ENCODE data around the gene GOLGB1. TPM values are rescaled to one million over a fixed set of nuclear protein-coding genes. Genes with fewer than 3 reads are reported as not detected.

GOLGB1 gene
- total and polyA plus RNA-seq, 2 experiments from 2014 or later: 32.6 to 54.3 TPM

DNA sequence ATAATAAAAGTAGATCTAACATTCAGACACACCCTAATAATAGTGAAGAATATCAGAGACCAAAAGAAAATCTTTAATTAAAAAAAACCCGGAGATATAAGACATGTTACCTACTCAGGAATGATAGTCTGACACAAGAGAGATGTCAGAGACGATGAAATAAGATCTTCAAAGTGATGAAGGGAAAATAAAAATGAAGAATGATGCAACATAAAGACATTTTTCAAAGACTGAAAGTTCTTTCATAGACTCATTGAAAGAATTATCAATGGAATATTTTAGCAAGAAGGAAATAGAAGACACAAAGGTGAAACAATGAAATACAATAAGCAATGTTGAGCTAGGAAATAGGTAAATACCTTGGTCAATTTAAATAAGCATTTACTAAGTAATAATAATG lies 108.4 kb downstream of the GOLGB1 start:
- H3K36me3 ChIP-seq (ENCODE audit: low read depth): peaks cover 6% of the 10 kb centered on the region; the same call in 1 of the 2 replicates
- no peak overlapping the region for H3K9ac ChIP-seq
- no peak overlapping the region for H3K4me3 ChIP-seq
- no peaks in the 10 kb centered on the region for H3F3A ChIP-seq (ENCODE audit: insufficient read depth)
- no peak overlapping the region for H3K4me2 ChIP-seq (ENCODE audit: unreplicated experiment)
- H2AFZ ChIP-seq: no peak overlapping the region
- H3K79me2 ChIP-seq (ENCODE audit: insufficient read depth): no peaks in the 10 kb centered on the region
- DNase-seq: no peak
- TF ChIP-seq EZH2 (IDR thresholded peaks at IDR 0.05; ENCODE audit: insufficient read depth, poor library complexity, severe bottlenecking) (no peak), EZH2phosphoT487 (IDR thresholded peaks at IDR 0.05; ENCODE audit: insufficient read depth, low read depth) (no peak)
- in situ Hi-C loops (cut with MboI): no loop called here
- H3K9me2 ChIP-seq (ENCODE audit: insufficient read depth): no peaks in the 10 kb centered on the region
- no peaks in the 10 kb centered on the region for H3K4me1 ChIP-seq (ENCODE audit: insufficient read depth)
- 74 to 88% methylated on average over 2 of the region's 2 CpGs for WGBS, 2 experiments (ENCODE audit: low coverage in 1 of 2, low lambda C conversion rate in 2 of 2, missing lambda C conversion rate in 2 of 2)
- no peaks in the 10 kb centered on the region for H4K20me1 ChIP-seq (ENCODE audit: insufficient read depth)
- no peaks in the 10 kb centered on the region for H3K9me3 ChIP-seq (ENCODE audit: low read depth)
- H3K27me3 ChIP-seq (replicated peaks; ENCODE audit: insufficient read depth): no peaks in the 10 kb centered on the region
- H3K27ac ChIP-seq: no peak overlapping the region

DNA sequence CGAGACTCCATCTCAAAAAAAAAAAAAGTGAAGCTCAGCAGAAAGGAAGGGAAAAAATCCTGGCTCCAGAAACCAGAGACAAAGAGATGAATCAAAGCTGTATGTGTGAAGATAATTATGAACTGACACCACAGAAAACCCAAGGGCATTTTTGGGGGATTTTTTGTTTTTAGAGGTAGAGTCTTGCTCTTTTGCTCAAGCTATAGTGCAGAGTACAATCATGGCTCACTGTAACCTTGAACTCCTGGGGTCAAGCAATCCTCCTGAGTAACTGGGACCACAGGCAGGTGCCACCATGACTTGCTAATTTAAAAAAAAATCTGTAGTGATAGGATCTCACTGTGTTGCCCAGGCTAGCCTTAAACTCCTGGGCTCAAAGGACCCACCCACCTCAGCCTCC lies 111.6 kb downstream of the GOLGB1 start:
- Histone ChIP-seq H2AFZ (no peak overlapping the region), H3K9me3 (ENCODE audit: low read depth) (no peaks in the 10 kb centered on the region), H3K4me2 (ENCODE audit: unreplicated experiment) (no peak overlapping the region), H3K4me1 (ENCODE audit: insufficient read depth) (no peaks in the 10 kb centered on the region), H3K79me2 (ENCODE audit: insufficient read depth) (no peaks in the 10 kb centered on the region), H4K20me1 (ENCODE audit: insufficient read depth) (no peaks in the 10 kb centered on the region), H3K27me3 (replicated peaks; ENCODE audit: insufficient read depth) (no peaks in the 10 kb centered on the region), H3F3A (ENCODE audit: insufficient read depth) (no peaks in the 10 kb centered on the region), H3K36me3 (ENCODE audit: low read depth) (peaks cover 6% of the 10 kb centered on the region; the same call in 1 of the 2 replicates), H3K9me2 (ENCODE audit: insufficient read depth) (no peaks in the 10 kb centered on the region), H3K27ac (no peak overlapping the region), H3K9ac (no peak overlapping the region), H3K4me3 (no peak overlapping the region)
- 56 to 95% methylated on average over 1 of the region's 1 CpG for WGBS, 2 experiments (ENCODE audit: low coverage in 1 of 2, low lambda C conversion rate in 2 of 2, missing lambda C conversion rate in 2 of 2)
- in situ Hi-C loops (cut with MboI): no loop called here
- no peak for DNase-seq
- TF ChIP-seq EZH2phosphoT487 (IDR thresholded peaks at IDR 0.05; ENCODE audit: insufficient read depth, low read depth) (no peak), EZH2 (IDR thresholded peaks at IDR 0.05; ENCODE audit: insufficient read depth, poor library complexity, severe bottlenecking) (no peak)

GRCh38 chr3:121630355-121630754 lies 119.2 kb downstream of the GOLGB1 start:
- WGBS, 2 experiments (ENCODE audit: low coverage in 1 of 2, low lambda C conversion rate in 2 of 2, missing lambda C conversion rate in 2 of 2): 95 to 97% methylated on average over 1 of the region's 1 CpG
- no peaks in the 10 kb centered on the region for H3K4me1 ChIP-seq (ENCODE audit: insufficient read depth)
- H3K4me2 ChIP-seq (ENCODE audit: unreplicated experiment): no peak overlapping the region
- no peaks in the 10 kb centered on the region for H3K9me3 ChIP-seq (ENCODE audit: low read depth)
- H3F3A ChIP-seq (ENCODE audit: insufficient read depth): no peaks in the 10 kb centered on the region
- in situ Hi-C loops (cut with MboI): no loop called here
- no peaks in the 10 kb centered on the region for H4K20me1 ChIP-seq (ENCODE audit: insufficient read depth)
- H2AFZ ChIP-seq: no peak overlapping the region
- H3K4me3 ChIP-seq: no peak overlapping the region
- H3K79me2 ChIP-seq (ENCODE audit: insufficient read depth): no peaks in the 10 kb centered on the region
- no peaks in the 10 kb centered on the region for H3K27me3 ChIP-seq (replicated peaks; ENCODE audit: insufficient read depth)
- H3K27ac ChIP-seq: no peak overlapping the region
- TF ChIP-seq EZH2phosphoT487 (IDR thresholded peaks at IDR 0.05; ENCODE audit: insufficient read depth, low read depth) (no peak), EZH2 (IDR thresholded peaks at IDR 0.05; ENCODE audit: insufficient read depth, poor library complexity, severe bottlenecking) (no peak)
- H3K36me3 ChIP-seq (ENCODE audit: low read depth): no peaks in the 10 kb centered on the region
- no peak overlapping the region for H3K9ac ChIP-seq
- H3K9me2 ChIP-seq (ENCODE audit: insufficient read depth): no peaks in the 10 kb centered on the region
- DNase-seq: no peak

GRCh38 chr3:121629601-121630000 lies 119.9 kb downstream of the GOLGB1 start:
- Histone ChIP-seq H3K27me3 (replicated peaks; ENCODE audit: insufficient read depth) (no peaks in the 10 kb centered on the region), H3K4me2 (ENCODE audit: unreplicated experiment) (no peak overlapping the region), H4K20me1 (ENCODE audit: insufficient read depth) (no peaks in the 10 kb centered on the region), H3K4me1 (ENCODE audit: insufficient read depth) (no peaks in the 10 kb centered on the region), H3K9me3 (ENCODE audit: low read depth) (no peaks in the 10 kb centered on the region), H3F3A (ENCODE audit: insufficient read depth) (no peaks in the 10 kb centered on the region), H3K9me2 (ENCODE audit: insufficient read depth) (no peaks in the 10 kb centered on the region), H3K27ac (no peak overlapping the region), H2AFZ (no peak overlapping the region), H3K36me3 (ENCODE audit: low read depth) (no peaks in the 10 kb centered on the region), H3K79me2 (ENCODE audit: insufficient read depth) (no peaks in the 10 kb centered on the region), H3K4me3 (no peak overlapping the region), H3K9ac (no peak overlapping the region)
- 61 to 68% methylated on average over 6 of the region's 6 CpGs for WGBS, 2 experiments (ENCODE audit: low coverage in 1 of 2, low lambda C conversion rate in 2 of 2, missing lambda C conversion rate in 2 of 2)
- DNase-seq: no peak
- no peak for TF ChIP-seq EZH2phosphoT487 (IDR thresholded peaks at IDR 0.05; ENCODE audit: insufficient read depth, low read depth)
- no peak for TF ChIP-seq EZH2 (IDR thresholded peaks at IDR 0.05; ENCODE audit: insufficient read depth, poor library complexity, severe bottlenecking)
- in situ Hi-C loops (cut with MboI): no loop called here

GRCh38 chr3:121627622-121628021 lies 121.9 kb downstream of the GOLGB1 start:
- no peaks in the 10 kb centered on the region for H3K9me2 ChIP-seq (ENCODE audit: insufficient read depth)
- no peak overlapping the region for H3K9ac ChIP-seq
- no peaks in the 10 kb centered on the region for H3F3A ChIP-seq (ENCODE audit: insufficient read depth)
- H3K4me1 ChIP-seq (ENCODE audit: insufficient read depth): no peaks in the 10 kb centered on the region
- H2AFZ ChIP-seq: no peak overlapping the region
- TF ChIP-seq EZH2phosphoT487 (IDR thresholded peaks at IDR 0.05; ENCODE audit: insufficient read depth, low read depth): no peak
- TF ChIP-seq EZH2 (IDR thresholded peaks at IDR 0.05; ENCODE audit: insufficient read depth, poor library complexity, severe bottlenecking): no peak
- in situ Hi-C loops (cut with MboI): no loop called here
- H3K27ac ChIP-seq: no peak overlapping the region
- H3K4me2 ChIP-seq (ENCODE audit: unreplicated experiment): no peak overlapping the region
- 66 to 72% methylated on average over 3 of the region's 3 CpGs for WGBS, 2 experiments (ENCODE audit: low coverage in 1 of 2, low lambda C conversion rate in 2 of 2, missing lambda C conversion rate in 2 of 2)
- H3K36me3 ChIP-seq (ENCODE audit: low read depth): no peaks in the 10 kb centered on the region
- no peak for DNase-seq
- no peaks in the 10 kb centered on the region for H3K9me3 ChIP-seq (ENCODE audit: low read depth)
- no peaks in the 10 kb centered on the region for H3K27me3 ChIP-seq (replicated peaks; ENCODE audit: insufficient read depth)
- no peak overlapping the region for H3K4me3 ChIP-seq
- no peaks in the 10 kb centered on the region for H4K20me1 ChIP-seq (ENCODE audit: insufficient read depth)
- no peaks in the 10 kb centered on the region for H3K79me2 ChIP-seq (ENCODE audit: insufficient read depth)
